ENCODE measurements around the gene UBE2D2.
"Not testable (repeated sequence)": the region's sequence is repeated elsewhere in the genome, so short reads cannot be mapped to it uniquely, and the experiment has no call there.

The UBE2D2 gene

DNA sequence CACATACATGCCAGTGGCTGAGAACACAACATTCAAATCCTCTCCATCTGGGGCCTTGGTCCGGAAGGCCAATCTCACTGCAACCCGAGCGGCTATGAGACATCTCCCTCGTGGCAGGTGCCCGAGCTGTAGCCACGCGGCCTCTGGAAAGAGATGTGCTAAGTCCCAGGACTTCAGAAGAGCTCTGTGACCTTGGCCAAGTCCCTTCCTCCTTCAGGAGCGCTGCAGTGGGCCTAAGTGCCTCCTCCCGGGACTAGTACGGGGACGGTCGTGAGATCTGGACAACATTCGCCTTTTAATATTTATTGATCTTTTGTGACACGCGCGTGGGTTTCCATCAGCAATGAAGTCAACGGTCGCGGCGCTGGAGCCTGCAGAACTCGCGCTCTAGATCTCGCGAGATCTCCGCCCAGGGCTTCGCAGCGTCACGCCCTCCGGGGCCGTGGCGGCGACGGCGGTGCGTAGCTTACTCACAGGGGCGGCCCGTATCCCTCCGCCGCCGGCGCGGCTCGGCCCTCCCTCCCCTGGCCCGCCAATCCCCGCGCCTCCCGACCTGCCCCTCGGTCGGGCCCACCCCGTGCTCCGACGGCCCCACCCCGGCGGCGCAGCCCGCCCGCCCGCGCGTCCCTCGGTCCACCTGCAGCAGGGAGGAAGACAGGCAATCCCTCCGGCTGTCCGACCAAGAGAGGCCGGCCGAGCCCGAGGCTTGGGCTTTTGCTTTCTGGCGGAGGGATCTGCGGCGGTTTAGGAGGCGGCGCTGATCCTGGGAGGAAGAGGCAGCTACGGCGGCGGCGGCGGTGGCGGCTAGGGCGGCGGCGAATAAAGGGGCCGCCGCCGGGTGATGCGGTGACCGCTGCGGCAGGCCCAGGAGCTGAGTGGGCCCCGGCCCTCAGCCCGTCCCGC is at the start of gene UBE2D2:
UBE2D2 (plus strand) TSS at position 588 of the 903 bp plus-strand sequence. CDS start 453 bp downstream, outside the sequence.
- DNase-seq, result peak; percentile 80

DNA sequence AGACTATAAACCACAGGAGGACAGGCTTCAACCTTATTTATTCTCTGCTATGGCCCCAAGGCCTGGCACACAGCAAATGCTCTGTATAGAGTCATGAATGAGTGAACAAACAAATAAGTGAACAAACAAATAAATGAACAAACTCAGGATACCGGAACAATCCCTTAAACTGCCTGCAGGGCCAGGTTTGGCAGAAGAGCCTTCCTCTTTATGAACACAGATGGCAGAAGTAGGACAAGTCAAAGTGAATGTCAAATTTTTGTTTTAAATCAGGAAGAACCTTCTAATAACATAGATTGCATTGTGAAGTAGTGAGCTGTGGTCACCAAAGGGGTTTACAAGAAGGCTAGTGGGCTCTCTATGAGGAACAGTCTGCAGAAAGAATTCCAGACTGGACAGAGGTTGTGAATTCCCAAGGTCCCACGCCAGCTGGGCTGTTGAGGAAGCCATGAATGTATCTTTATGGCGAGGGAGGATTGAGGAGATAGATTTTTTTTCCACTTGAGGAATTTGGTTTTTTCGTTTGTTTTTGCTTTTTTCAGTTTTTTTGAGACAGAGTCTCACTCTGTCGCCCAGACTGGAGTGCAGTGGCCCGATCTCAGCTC is 48.3 kb upstream of the UBE2D2 start:
- DNase-seq, result no peak

- DNase-seq, result peak; percentile 59
Observed at GRCh38 chr5:139513434-139513833, 47.7 kb upstream of the UBE2D2 start.

- DNase-seq, result no peak
Observed at GRCh38 chr5:139513852-139514485, 47.2 kb upstream of the UBE2D2 start.

DNA sequence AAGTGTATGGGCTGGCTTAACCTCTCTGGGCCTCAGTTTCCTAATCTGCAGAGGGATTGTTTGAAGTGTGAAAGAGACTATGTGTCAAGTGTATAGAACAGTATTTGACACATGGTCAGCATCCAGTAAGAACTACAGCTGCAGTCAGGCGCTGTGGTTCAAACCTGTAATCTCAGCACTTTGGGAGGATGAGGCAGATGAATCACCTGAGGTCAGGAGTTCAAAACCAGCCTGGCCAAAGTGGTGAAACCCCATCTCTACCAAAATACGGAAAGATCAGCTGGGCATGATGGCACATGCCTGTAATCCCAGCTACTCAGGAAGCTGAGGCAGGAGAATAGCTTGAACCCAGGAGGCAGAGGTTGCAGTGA is 46.7 kb upstream of the UBE2D2 start:
- DNase-seq, result no peak

GRCh38 chr5:139517683-139518564 is 43.2 kb upstream of the UBE2D2 start:
- DNase-seq, result peak; percentile 77

GRCh38 chr5:139523635-139524445 is 37.3 kb upstream of the UBE2D2 start:
- no peak for DNase-seq

- no peak for DNase-seq
Observed at GRCh38 chr5:139524446-139524845, 36.7 kb upstream of the UBE2D2 start.

DNA sequence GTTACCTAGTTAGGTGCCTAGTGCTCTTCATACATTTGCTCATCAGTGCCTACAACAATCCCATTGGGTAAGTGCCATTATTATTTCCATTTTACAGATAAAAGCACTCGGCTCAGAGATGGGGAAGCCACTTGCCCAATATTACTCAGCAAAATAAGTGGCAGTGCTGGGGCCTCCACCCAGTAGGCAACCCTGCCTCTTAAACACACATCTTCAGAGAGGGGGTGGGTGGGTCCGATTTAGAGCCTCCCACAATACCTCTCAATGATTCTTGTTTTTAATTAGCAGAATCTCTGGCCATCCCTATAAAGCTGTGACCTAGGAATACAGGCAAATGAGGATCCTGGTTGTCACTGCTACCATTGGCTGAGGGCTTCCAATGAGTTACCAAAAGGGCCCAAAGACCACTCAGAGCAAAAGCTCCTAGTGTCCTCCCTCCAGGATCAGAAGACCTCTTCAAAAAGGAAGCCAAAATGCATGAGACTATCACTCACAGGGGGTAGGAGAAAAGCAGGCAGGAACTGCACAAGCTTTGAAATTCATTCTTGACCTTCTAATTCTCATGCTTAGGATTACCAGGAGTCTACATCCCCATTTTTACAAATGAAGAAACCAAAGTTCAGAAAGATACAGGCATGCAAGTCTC is 36.1 kb upstream of the UBE2D2 start:
- DNase-seq, result no peak

DNA sequence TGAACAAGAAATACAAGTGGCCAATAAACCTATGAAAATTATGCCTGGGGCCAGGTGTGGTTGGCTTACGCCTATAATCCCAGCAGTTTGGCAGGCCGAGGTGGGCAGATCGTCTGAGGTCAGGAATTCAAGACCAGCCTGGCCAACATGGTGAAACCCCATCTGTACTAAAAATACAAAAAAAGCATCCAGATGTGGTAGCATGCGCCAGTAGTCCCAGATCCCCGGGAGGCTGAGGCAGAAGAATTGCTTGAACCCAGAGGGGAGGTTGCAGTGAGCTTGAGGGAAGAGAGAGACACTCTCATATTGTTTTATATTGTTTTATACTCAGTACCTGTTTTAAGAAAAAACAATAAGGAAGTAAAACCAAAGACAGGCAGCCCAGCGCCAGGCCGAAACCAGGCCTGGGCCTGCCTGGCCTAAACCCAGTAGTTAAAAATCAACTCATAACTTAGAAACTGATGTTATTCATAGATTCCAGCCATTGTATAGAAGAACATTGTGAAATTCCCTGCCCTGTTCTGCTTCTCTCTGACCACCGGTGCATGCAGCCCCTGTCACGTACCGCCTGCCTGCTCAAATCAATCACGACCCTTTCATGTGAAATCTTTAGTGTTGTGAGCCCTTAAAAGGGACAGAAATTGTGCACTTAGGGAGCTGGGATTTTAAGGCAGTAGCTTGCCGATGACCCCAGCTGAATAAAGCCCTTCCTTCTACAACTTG is 35.4 kb upstream of the UBE2D2 start:
- peak; percentile 30 for DNase-seq

GRCh38 chr5:139526309-139527089 is 34.6 kb upstream of the UBE2D2 start:
- not testable (repeated sequence) for DNase-seq

- DNase-seq, result not testable (repeated sequence)
Observed at GRCh38 chr5:139527090-139527470, 34.1 kb upstream of the UBE2D2 start.

DNA sequence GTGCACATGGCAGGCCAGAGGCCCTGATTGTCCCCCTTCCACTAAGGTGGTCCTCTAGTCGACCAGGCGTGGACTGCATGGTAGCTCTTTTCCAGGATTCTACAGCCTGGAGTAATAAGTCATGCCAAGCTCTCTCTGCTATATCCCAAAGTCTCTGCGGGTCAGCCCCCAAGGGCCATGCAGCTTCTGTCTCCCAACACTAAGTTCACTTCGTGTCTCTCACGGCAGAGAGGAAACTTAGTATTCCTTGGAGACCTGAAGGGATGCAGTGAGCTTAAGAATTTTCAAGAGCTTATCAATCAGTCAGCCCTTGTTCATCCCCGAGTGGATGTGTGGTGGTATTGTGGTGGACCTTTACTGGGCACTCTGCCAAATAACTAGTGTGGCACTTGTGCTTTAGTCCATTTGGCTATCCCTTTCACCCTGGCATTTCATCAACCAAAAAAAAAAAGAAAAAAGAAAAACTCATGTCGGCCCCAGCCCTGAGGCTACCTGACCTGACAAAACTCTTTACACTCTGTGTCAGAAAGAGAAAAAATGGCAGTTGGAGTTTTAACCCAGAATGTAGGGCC is 33.2 kb upstream of the UBE2D2 start:
- not testable (repeated sequence) for DNase-seq

DNA sequence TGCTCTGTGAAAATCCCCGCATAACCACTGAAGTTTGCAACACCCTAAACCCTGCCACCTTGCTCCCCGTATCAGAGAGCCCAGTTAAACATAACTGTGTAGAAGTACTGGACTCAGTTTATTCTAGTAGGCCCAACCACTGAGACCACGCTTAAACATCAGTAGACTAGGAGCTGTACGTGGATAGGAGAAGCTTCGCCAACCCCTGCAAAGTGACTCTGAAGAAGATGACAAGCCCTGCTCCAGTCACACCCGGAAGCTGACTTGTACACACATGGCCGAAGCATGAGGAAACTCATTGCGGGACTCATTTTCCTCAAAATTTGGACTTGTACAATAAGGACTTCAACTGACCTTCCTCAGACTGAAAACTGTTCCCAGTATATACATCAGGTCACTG is 32.4 kb upstream of the UBE2D2 start:
- not testable (repeated sequence) for DNase-seq

- not testable (repeated sequence) for DNase-seq
Observed at GRCh38 chr5:139530079-139530478, 31.1 kb upstream of the UBE2D2 start.

GRCh38 chr5:139531772-139532169 is 29.4 kb upstream of the UBE2D2 start:
- DNase-seq, result no peak

GRCh38 chr5:139543423-139543991 is 17.6 kb upstream of the UBE2D2 start:
- no peak for DNase-seq

GRCh38 chr5:139546593-139546992 is 14.5 kb upstream of the UBE2D2 start:
- not testable (repeated sequence) for DNase-seq
